Neural cell (in vitro differentiated cells): ENCODE results near the gene KCTD3.

Experiments used
- EP300 ChIP-seq: fragments of 450-650 bp; conservative IDR thresholded peaks from 2 replicates; pipeline ENCODE4 v1.6.1; 2014; ENCODE audit warnings: antibody characterized with exemption, mild to moderate bottlenecking, moderate library complexity; ENCODE audit not compliant: poor library complexity, severe bottlenecking
- EZH2 ChIP-seq: fragments of 200-600, 300-800 bp; shearing (Covaris generic), sonication (generic); IDR thresholded peaks from 2 replicates; pipeline ENCODE4 v1.6.1; 2014; ENCODE audit warnings: antibody characterized with exemption, low read length, borderline replicate concordance, mild to moderate bottlenecking; ENCODE audit not compliant: insufficient read depth, poor library complexity, severe bottlenecking
- MXI1 ChIP-seq: fragments of 450-650 bp; conservative IDR thresholded peaks from 2 replicates; pipeline ENCODE4 v1.6.1; 2014; ENCODE audit warnings: antibody characterized with exemption, mild to moderate bottlenecking; ENCODE audit not compliant: poor library complexity, severe bottlenecking
- POLR2AphosphoS5 ChIP-seq: IDR thresholded peaks from 2 replicates; pipeline ENCODE4 v1.6.1; 2012
- SMC3 ChIP-seq: fragments of 450-650 bp; conservative IDR thresholded peaks from 2 replicates; pipeline ENCODE4 v1.6.1; 2014; ENCODE audit warnings: antibody characterized with exemption, mild to moderate bottlenecking, moderate library complexity; ENCODE audit not compliant: poor library complexity
- TF ChIP-seq, protein P1 (sequence below): fragments of 450-650 bp; IDR thresholded peaks from 2 replicates; pipeline ENCODE4 v1.5.1; 2014; ENCODE audit warnings: antibody characterized with exemption, mild to moderate bottlenecking, moderate library complexity; ENCODE audit not compliant: poor library complexity, severe bottlenecking

DNA sequence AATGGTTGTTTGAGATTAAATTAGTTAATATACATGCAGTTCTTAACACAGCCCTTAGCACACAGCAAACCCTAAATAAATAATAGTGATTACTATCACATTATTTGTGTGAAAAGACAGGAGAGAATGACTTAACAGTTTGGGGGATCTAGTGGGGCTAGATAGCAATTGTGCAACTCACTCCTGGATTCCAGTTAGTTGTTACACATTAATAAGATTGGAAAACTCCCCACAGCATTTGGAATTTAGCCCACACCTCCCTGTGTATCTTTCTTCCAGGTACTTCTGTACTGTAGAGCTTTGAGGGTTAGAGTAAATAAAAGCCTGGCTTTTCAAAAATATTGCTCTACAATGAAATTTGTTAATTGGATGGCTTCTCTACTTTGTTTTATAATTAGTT is 93.2 kb downstream of the KCTD3 start:
- TF ChIP-seq, protein P1, sequence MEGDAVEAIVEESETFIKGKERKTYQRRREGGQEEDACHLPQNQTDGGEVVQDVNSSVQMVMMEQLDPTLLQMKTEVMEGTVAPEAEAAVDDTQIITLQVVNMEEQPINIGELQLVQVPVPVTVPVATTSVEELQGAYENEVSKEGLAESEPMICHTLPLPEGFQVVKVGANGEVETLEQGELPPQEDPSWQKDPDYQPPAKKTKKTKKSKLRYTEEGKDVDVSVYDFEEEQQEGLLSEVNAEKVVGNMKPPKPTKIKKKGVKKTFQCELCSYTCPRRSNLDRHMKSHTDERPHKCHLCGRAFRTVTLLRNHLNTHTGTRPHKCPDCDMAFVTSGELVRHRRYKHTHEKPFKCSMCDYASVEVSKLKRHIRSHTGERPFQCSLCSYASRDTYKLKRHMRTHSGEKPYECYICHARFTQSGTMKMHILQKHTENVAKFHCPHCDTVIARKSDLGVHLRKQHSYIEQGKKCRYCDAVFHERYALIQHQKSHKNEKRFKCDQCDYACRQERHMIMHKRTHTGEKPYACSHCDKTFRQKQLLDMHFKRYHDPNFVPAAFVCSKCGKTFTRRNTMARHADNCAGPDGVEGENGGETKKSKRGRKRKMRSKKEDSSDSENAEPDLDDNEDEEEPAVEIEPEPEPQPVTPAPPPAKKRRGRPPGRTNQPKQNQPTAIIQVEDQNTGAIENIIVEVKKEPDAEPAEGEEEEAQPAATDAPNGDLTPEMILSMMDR = no peak
- TF ChIP-seq EP300 (no peak), POLR2AphosphoS5 (no peak), MXI1 (no peak), SMC3 (no peak), EZH2 (no peak)
